HG03378 (cell line): ENCODE data around the gene FIBCD1.
"Not testable (repeated sequence)": the region's sequence is repeated elsewhere in the genome, so short reads cannot be mapped to it uniquely, and the experiment has no call there.

Experiments used
- ATAC-seq: cut with Tn5 transposase; IDR thresholded peaks from one replicate; pipeline ENCODE4 v1.9.1; 2021; ENCODE audit warnings: mild to moderate bottlenecking, moderate library complexity; ENCODE audit not compliant: unreplicated experiment

FIBCD1 gene

DNA sequence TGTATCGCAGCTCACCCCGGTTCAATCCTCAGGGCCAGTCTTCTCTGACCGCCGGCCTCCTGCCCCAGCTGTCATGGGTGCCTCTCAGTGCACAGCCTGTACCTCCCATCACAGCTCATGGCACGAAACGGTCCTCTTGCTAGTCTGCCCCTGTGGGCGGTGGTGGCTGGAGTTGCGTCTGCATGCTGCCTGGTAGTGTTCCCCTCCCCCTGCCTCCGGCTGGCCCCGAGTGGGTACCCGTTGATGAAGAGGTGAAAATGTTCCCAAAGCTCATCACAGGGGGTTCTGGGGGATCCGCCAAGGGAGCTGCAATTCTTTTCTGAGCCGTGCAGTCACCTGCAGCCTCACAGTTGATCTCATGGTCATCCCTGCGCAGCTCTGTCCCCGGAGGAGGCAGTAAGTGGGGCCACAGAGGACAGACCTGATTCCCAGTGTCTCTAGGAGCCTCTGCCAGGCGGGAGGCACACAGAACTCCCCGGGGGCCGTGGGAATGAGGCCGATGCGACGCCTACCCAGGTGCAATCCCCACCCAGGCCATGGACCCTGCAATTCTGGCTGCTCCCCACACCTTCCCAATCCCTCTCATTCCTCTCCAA is 34.7 kb upstream of the FIBCD1 start:
- no peak for ATAC-seq

DNA sequence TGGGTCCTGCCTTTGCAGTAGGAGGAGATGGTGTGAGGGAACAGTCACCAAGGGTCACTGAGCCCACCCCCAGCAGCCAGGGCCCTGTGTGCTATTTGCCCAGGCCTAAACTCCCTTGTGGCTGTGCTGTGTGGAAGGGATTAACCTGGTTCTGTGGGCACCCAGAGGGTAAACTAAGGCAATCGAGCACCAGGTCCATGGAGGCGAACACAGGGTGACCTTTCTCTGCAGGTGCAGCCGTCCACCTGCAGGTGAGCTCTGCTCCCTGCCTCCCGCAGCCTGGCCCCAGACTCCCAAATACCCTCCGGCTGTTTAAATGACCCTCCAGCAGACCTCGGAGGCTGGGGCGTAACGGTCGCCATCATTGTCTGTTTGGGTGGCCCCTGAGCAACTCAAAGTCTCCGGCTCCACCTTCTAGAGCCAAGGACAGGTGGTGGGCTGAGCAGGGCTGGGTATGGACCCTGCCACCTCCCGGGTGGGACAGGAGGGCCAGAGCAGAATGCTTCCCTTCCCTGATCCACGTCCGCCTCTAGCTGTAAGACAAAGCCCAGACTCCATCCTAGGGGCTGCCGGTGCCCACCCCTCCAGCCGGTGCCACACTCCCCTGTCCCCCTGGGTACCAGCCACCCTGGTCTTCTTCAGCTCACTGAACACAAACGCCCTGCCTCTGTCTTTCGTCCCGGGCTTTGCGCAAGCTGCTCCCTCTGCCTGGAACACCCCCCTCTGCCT is 34.1 kb upstream of the FIBCD1 start:
- no peak for ATAC-seq

DNA sequence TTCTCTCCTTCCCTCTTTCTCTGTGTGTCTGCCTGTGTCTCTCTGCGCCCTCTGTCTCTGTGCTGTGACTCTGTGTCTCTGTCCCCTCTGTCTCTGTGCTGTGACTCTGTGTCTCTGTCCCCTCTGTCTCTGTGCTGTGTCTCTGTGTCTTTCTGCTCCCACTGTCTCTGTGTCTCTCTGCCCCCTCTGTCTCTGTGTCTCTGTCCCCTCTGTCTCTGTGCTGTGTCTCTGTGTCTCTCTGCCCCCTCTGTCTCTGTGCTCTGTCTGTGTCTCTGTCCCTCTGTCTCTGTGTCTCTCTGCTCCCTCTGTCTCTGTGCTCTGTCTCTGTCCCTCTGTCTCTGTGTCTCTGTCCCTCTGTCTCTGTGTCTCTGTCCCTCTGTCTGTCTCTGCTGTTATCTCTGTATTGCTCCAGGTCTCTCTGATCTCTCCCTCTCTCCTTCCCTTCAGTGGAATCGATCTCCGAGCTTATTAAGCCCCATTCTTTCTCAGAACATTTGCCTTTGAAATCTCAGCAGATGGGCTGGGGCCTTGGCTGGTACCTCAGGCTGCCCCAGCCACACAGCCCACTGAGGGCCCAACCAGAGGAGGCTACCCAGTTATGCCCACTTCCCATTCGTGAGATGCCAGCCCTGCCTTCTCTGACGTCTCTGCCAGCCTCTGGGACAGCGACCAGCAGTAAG is 33.4 kb upstream of the FIBCD1 start:
- no peak for ATAC-seq

DNA sequence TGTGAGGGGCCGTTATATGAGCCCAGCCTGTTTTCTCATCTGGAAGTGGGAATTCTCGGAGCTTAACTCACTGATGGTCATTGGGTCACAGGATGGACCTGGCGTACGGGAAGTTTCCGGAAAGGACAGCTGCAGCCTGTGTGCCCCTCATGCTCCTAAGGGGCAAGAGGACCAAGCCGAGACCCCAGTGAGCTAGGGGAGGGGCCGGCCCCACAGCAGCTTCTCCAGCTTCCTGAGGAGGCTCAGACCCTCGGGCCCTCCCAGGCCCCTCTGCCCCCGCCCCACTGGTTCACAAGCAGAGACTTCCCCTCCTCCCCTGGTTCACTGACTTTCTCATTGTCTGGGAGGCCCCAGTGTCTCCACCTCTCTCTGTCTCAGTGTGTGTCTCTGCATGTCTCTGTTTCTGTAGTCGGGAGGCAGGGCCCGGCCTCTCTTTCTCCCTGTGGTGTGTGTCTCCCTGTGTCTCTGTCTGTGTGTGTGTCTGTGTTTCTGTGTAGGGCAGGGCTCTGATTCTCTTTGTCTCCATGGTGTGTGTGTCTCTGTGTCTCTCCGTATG is 32.3 kb upstream of the FIBCD1 start:
- no peak for ATAC-seq

DNA sequence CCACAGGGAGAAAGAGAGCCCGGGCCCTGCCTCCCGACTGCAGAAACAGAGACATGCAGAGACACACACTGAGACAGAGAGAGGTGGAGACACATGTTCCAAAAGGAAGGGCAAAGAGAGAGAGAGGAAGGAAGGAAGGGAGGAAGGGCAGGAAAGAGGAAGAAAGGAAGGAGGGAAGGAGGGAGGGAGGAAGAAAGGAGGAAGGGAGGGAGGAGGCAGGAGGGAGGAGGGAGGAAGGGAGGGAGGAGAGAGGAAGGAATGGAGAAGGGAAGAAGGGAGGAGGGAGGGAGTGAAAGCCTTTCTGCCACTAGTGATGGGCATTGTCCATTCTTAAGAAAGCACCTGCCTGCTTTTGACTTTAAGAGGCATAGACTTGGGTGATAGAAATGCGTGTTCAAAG is 31.8 kb upstream of the FIBCD1 start:
- ATAC-seq: no peak

DNA sequence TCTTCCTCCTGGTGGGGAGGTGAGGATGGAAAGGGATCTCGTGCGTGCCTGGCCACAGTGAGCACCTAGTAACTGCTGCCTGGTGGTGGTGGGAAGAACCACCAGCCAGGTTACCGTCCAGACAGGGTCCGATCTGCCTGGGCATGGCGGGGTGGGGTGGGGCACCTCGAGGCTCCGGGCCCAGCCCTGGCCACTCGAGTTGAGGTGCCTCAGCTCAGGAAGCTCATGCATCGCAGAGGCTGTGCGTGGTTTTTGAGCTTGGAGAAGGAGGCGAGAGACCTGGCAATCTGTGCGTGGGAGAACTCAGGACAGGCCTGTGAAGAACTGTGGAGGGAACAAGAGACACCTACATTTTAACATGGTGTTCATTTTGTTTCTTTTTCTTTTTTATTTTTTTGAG is 31.0 kb upstream of the FIBCD1 start:
- ATAC-seq: no peak

DNA sequence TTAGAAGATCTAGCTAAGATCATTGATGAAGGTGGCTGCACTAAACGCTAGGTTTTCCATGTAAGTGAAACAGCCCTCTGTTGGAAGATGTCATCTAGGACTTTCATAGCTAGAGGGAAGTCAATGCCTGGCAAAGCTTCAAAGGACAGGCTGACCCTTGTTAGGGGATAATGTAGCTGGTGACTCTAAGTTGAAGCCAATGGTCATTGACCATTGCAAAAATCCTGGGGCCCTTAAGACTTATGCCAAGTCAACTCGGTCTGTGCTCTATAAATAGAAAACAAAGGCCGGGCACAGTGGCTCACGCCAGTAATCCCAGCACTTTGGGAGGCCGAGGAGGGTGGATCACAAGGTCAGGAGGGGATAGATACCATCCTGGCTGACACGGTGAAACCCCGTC is 26.6 kb upstream of the FIBCD1 start:
- ATAC-seq: no peak

DNA sequence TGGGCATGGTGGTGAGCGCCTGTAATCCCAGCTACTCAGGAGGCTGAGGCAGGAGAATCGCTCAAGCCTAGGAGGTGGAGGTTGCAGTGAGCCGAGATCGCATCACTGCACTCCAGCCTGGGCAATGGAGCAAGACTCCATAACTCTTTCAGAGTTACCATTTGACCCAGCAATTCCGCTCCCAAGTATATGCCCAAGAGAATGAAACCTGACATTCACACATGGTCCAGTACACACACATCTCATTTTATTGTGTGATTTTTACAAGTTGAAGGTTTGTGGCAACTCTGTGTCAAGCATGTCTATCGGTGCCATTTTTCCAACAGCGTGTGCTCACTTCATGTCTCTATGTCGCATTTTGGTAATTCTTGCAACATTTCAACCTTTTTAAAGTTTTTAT is 24.9 kb upstream of the FIBCD1 start:
- ATAC-seq: no peak

DNA sequence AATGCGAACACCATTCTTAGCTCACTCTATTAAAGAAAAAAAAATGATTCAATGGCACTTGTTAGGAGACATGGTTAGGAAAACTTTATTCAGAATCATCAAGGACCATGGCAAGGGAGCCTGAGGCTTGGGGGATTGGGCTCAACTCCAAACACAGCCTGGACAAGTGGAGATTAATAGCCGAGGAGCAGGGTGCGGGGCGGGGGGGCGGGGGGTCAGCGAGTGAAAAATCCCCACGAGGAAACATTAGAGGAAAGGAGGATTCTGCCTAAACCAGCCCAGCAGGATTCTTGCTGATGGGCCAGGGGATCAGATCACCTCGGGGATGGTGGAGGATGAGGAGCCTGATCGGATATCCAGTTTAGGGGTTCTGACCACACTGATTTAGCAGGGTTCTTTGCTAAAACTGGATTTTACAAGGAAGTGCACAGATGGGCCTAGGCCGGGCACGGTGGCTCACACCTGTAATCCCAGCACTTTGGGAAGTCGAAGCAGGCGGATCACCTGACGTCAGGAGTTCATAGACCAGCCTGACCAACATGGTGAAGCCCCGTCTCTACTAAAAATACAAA is 24.4 kb upstream of the FIBCD1 start:
- ATAC-seq: no peak

DNA sequence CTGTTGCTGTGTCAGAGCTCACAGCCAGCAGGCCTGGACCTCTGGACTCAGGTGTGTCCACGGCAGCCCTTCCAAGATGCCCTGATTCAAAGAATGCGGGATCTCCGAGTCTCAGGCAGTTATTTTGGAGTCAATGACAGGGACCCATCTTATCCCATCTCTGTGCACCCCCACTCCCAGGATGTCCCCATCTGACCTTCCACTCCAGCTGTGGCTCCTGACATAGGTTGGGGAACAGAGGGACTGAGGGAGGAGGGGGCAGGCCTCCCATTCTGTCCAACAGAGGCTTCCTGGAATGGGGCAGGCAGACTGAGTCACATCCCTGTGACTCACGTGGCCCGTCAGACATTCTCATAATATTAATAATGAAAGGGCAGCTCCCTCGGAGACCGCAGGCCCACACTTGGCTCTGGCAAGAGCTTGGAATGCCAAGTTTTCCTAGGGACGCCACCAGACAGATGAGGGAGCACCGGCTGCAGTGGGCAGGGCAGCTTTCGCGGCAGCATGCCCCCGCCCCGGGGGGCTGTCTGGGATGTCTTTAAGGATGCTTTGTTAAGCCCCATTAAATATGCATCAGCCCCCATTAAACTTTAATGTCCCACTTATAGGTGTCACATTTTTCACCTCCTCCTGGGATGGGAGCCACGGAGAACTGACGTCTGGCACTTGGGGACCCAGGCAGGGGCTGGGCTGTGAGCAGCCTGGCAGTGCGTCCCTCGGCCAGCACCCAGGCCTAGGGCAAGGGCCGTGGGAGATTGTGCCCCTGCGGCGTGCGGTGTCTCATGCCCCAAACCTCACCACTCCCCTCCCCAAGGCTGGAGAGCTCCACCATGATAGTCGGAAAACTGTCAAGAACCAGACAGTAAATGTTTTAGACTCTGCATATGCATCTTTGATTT is 23.6 kb upstream of the FIBCD1 start:
- ATAC-seq: no peak

DNA sequence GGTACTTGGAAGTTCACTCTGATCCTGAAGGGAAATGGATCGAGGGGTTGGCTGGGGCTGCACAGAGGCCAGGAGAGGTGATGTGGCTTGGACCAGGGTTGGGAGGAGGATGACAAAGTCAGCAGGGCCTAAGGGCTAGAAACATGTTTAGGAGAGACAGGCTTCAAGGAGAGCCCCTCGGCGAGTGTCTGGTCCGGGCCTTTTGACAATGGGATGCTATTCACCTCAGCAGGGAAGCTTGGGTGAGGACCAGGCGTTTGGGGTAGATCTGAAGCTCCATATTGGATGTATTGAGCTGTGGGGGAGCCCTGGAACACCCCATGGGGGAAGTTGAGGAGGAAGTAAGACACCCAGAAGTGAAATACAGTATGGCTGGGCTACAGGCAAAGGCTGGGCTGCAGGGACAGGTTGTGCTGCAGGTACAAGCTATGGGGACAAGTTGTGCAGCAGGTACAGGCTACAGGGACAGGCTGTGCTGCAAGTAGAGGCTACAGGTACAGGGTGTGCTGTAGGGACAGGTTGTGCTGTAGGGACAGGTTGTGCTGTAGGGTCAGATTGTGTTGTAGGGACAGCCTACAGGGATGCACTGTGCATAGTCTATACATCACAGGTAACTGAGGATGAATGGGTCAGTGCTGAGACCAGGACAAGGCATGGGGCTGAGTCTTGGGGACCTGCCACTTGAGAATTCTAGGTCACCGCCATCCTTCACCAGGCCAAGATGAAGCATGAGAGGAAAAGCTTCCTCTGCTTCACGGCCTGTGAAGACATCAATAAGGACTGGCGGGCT is 22.7 kb upstream of the FIBCD1 start:
- no peak for ATAC-seq

DNA sequence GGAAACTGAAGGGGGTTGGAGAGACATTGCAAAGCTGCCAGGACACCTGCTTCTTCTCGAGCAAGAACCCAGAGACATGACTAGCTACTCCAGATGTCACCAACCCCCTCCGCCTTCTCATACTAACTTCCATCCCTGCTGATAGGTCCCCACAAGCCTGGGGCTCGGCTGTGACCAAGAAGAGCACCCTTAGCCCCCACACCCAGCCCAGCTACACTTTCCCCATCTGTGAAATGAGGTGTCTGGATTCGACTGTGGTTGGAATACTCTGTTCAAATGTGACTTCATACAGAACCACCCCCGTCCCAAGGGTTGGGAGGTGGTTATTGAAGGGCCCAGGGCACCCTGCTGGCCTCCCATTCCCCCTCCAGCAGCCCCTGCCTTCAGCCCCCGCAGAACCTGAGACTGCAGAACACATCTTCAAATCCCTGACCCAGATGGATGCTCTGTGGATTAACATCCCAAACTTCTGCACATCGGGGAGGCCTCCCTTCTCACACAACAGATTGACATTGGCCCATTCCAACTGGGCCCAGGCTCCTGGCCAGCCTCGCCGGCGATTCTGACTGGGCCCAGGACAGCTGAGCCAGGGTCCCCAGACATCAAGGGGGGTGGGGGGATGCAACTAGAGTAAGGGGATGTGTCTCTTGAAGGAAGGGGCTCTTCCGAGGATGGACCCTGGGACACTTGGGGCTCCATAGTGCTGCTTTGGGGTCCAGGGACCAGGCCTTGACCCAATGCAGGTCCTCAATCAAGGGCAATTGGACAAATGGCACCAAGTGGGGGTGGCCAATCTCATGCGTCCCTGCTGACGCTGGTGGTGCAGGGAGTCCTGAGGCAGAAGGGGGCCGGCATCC is 21.7 kb upstream of the FIBCD1 start:
- no peak for ATAC-seq

DNA sequence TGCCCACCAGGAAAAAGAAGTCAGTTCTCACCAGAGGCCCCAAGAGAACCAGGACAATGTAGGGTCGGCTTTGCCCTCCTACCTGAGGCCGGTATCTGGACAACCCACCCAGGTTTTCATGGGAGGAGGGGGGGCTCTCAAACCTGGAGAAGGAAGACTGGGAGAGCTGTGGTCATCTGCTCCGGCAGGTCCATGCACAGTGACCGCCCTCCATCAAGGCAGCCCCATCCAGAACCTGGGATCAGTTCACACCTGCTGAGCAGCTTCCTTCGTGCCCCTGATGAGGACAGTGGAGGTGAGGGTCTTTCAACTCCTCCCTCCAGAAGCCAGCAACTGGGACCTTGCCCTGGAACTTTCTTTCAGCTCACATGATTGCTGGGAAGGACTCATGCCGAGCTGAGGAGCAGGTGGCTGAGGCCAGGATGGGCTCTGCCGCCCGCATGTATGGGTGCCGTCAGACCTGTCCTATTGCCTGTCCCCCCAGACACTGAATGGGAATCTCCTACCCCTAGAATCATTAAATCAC is 20.8 kb upstream of the FIBCD1 start:
- no peak for ATAC-seq

DNA sequence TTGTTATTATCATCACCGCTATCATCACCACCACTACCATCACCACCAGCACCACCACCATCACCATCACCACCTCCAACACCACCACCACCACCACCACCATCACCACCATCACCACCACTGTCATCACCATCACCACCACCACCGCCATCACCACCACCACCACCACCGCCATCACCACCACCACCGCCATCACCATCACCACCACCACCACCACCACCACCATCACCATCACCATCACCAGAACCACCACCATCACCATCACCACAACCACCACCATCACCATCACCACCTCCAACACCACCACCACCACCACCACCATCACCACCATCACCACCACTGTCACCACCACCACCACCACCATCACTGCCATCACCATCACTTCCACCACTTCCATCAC is 19.5 kb upstream of the FIBCD1 start:
- ATAC-seq: not testable (repeated sequence)

DNA sequence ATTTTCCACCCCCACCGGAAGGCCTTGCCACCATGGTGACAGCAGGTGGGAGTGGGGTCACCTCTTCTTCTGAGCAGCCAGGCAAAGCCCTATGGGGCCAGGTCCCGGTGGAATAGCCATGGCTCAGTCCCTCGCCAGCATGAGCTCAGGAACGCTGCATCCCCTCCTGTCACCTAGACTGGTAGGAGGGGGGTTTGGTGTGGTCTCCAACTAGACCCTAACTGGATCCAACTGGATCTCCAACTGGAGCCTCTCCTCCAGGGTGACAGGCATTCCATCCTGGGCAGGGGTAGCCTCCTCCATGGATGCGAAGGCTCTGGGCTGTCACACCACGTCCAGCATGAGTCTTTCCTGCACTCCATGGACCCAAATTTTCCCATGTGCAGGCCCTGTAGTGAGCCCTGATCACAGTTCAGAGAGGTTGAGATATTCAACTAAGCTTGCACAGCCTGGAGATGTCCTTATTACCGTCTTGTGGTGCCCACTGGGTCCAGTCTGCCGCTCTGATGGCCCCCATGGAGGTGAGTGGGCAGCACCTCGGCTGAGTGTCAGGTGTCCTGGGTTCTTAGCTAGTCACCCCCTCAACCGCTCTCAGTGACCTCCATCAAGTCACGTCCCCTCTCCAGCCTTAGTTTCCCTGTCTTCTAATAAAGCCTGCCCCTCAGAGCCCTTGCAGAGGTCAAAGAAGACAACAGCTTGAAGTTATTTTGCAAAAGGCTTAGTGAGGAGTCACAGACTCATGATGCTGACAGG is 18.6 kb upstream of the FIBCD1 start:
- no peak for ATAC-seq

DNA sequence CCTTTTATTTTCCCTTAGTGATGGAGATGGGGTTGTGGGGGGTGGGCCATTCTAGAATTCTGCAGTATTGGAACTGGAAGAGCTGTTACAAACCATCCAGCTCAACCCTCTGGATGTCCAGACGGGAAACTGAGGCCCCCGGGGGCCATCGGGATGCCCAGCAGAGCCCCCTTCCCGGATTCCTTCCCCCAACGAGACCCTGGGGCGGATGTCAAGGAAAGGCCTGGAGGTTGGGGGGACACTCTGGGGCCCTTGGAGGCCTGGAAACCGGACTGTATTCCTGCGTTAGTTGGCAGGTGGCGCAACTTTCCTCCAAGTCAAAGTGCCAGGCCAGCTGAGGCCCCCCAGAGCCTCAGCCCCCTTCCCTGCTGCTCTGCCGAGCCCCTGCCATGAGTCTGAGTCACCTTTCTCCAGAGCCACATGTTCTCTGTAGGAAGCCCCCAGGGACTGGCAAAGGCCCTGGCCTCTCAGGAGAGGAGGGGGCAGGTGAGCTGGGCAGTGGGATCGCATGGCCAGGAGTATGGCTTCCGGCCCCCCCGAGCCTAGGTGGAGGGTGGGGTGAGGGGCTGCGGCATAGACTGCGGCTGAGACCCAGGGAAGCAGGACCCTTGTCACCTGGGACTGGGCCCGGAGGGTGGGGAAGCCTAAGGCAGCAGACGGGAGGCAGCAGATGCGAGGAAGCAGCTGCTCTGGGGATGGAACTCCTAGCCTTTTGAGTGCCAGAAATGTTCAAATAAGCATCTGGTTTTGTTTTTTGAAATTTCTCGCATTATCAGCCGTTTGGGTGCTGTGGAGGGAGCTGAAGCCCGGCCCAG is 17.8 kb upstream of the FIBCD1 start:
- ATAC-seq: no peak

DNA sequence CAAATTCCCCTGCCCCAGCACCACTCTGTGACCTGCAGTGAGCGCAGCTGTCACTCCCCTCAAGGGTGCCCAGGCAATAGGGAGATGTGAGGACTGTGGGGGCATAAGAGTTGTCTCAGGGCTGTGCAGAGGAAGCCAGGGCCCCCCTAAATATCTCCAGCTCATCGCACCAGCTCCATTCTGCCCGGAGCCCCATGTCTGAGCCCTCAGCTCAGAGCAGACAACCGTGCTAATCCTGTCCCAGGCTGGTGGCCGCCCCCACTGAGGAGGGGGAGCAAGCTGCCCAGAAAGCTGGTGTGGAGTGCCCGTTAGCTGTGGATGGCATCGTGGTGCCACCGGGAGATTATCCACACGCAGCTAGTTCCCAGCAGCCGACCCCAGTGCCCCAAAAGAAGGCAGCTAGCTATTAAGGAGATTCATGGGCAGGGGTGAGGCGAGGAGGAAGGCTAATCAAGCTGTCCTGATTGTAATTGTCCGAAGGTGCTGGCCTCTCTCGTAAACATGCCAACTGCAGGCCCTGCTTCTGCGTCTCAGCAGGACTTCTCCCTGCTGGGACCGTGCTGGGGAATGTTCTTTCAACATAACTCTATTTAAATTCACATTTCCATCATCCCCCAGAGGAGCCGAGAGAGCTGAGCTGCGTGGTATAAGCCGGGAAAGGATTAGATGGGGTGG is 17.0 kb upstream of the FIBCD1 start:
- ATAC-seq: no peak
